Stomach (tissue), 4 donors: Measurements from ENCODE around the gene OLFM2.

Experiments used
- EP300 ChIP-seq: sonication (generic); formaldehyde crosslinking; IDR thresholded peaks from one replicate; pipeline ENCODE4 v1.6.1; 2017; ENCODE audit warnings: antibody characterized with exemption
- POLR2A ChIP-seq, 4 donors: fragments of 450-650 bp; IDR thresholded peaks; one replicate each; pipeline ENCODE4 v1.6.1; 2016; ENCODE audit warnings: antibody characterized with exemption in 4 of 4, control low read depth in 2 of 4, mild to moderate bottlenecking in 1 of 4, moderate library complexity in 1 of 4
- POLR2AphosphoS5 ChIP-seq, 3 donors: sonication (generic); formaldehyde crosslinking; IDR thresholded peaks; one replicate each; pipeline ENCODE4 v1.6.1; 2016; ENCODE audit warnings: antibody characterized with exemption in 3 of 3
- TF ChIP-seq, protein P1 (sequence below), 7 experiments: fragments of 450-650 bp in 4 of 7; fragments of 200-600 bp in 3 of 7; sonication (generic) in 3 of 7; IDR thresholded peaks; one replicate each; pipeline ENCODE4 v1.5.1; 2016 to 2019; ENCODE audit warnings: antibody characterized with exemption in 7 of 7, control low read depth in 2 of 7, mild to moderate bottlenecking in 1 of 7

- TF ChIP-seq POLR2AphosphoS5 (IDR thresholded peaks at IDR 0.05), result no peak
- TF ChIP-seq, protein P1, sequence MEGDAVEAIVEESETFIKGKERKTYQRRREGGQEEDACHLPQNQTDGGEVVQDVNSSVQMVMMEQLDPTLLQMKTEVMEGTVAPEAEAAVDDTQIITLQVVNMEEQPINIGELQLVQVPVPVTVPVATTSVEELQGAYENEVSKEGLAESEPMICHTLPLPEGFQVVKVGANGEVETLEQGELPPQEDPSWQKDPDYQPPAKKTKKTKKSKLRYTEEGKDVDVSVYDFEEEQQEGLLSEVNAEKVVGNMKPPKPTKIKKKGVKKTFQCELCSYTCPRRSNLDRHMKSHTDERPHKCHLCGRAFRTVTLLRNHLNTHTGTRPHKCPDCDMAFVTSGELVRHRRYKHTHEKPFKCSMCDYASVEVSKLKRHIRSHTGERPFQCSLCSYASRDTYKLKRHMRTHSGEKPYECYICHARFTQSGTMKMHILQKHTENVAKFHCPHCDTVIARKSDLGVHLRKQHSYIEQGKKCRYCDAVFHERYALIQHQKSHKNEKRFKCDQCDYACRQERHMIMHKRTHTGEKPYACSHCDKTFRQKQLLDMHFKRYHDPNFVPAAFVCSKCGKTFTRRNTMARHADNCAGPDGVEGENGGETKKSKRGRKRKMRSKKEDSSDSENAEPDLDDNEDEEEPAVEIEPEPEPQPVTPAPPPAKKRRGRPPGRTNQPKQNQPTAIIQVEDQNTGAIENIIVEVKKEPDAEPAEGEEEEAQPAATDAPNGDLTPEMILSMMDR (IDR thresholded peaks at IDR 0.05), result no peak
- TF ChIP-seq POLR2A (IDR thresholded peaks at IDR 0.05), result no peak
- TF ChIP-seq EP300, result no peak
Measured at GRCh38 chr19:9871626-9872338, 64.5 kb downstream of the OLFM2 start.
